Esophagus squamous epithelium (tissue), 4 donors: ENCODE data around the gene HIPK2.

Experiments used
- CTCF ChIP-seq, 6 experiments: fragments of 450-650 bp in 4 of 6; fragments of 200-600 bp in 2 of 6; sonication (generic) in 2 of 6; IDR thresholded peaks; one replicate each; pipeline ENCODE4 v1.5.1; 2016 to 2019; ENCODE audit warnings: antibody characterized with exemption in 6 of 6, mild to moderate bottlenecking in 4 of 6, moderate library complexity in 4 of 6
- POLR2A ChIP-seq, 4 donors: fragments of 450-650 bp; IDR thresholded peaks; one replicate each; pipeline ENCODE4 v1.6.1; 2017; ENCODE audit warnings: antibody characterized with exemption in 4 of 4, mild to moderate bottlenecking in 4 of 4, moderate library complexity in 3 of 4

- TF ChIP-seq POLR2A (IDR thresholded peaks at IDR 0.05) (no peak), CTCF (IDR thresholded peaks at IDR 0.05) (no peak)
These were observed 64.2 kb downstream of the HIPK2 start for GRCh38 chr7:139713526-139714162.
